ENCODE results near the gene SPEF2.
"Not testable (repeated sequence)": the region's sequence is repeated elsewhere in the genome, so short reads cannot be mapped to it uniquely, and the experiment has no call there.

DNA sequence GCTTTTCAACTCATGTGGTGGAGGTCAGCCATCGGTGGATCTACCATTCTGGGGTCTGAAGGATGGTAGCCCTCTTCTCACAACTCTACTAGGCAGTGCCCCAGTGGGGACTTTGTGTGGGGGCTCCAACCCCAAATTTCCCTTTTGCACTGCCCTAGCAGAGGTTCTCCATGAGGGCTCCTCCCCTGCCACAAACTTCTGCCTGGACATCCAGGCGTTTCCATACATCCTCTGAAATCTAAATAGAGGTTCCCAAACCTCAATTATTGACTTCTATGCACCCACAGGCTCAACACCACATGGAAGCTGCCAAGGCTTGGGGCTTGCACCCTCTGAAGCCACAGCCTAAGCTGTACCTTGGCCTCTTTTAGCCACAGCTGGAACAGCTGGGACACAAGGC is 227.8 kb downstream of the SPEF2 start:
- TF ChIP-seq MYC, CTCF (IDR thresholded peaks at IDR 0.05; ENCODE audit: low read depth, low read length): not testable (repeated sequence)

All from NB4 (cell line).